ENCODE data around the gene FHDC1.

- TF ChIP-seq, protein P1, sequence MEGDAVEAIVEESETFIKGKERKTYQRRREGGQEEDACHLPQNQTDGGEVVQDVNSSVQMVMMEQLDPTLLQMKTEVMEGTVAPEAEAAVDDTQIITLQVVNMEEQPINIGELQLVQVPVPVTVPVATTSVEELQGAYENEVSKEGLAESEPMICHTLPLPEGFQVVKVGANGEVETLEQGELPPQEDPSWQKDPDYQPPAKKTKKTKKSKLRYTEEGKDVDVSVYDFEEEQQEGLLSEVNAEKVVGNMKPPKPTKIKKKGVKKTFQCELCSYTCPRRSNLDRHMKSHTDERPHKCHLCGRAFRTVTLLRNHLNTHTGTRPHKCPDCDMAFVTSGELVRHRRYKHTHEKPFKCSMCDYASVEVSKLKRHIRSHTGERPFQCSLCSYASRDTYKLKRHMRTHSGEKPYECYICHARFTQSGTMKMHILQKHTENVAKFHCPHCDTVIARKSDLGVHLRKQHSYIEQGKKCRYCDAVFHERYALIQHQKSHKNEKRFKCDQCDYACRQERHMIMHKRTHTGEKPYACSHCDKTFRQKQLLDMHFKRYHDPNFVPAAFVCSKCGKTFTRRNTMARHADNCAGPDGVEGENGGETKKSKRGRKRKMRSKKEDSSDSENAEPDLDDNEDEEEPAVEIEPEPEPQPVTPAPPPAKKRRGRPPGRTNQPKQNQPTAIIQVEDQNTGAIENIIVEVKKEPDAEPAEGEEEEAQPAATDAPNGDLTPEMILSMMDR (IDR thresholded peaks at IDR 0.05; ENCODE audit: low read length) = no peak
- TF ChIP-seq EZH2 (IDR thresholded peaks at IDR 0.05; ENCODE audit: borderline replicate concordance, low read length) = no peak
Observed at GRCh38 chr4:152968806-152969394, 32.8 kb downstream of the FHDC1 start.

Measured in OCI-LY1 (cell line).